H1 (cell line): ENCODE measurements around the gene ERH. TPM values are rescaled to one million over a fixed set of nuclear protein-coding genes. Genes with fewer than 3 reads are reported as not detected.

Source experiments
- CTCF ChIA-PET: fragments of 300-600 bp; sonication (Branson Sonifier 250); formaldehyde crosslinking; loops from one replicate; lab custom pipeline; 2021; ENCODE audit not compliant: partially characterized antibody; lab: Charles Lee
- POLR2A ChIA-PET: fragments of 300-600 bp; sonication (Branson Sonifier 250); formaldehyde crosslinking; loops from one replicate; lab custom pipeline; 2021; ENCODE audit warnings: inconsistent platforms; ENCODE audit not compliant: partially characterized antibody; lab: Charles Lee
- DNase-seq, 2 experiments: peaks; one replicate each; pipeline versions ENCODE4 v3.0.0 to v3.0.0-alpha.2; 2010 to 2022; ENCODE audit warnings: low spot score in 2 of 2, low read depth in 1 of 2, mixed read lengths in 1 of 2
- FAIRE-seq: peaks from 2 replicates; lab custom pipeline; 2011; peaks lifted over from hg19 to GRCh38; lab: Jason Lieb, UNC
- H2AFZ ChIP-seq: 2 replicates; pipeline ENCODE4 v1.8.1; 2012; ENCODE audit warnings: low read length, inconsistent platforms
- H2AK5ac ChIP-seq: 2 replicates; pipeline ENCODE4 v1.6.1; 2013; ENCODE audit warnings: low read depth, low read length
- H2BK120ac ChIP-seq: replicated peaks from 2 replicates; pipeline ENCODE3; 2013; ENCODE audit warnings: low read depth, low read length, inconsistent platforms
- H2BK12ac ChIP-seq: 2 replicates; pipeline ENCODE4 v1.6.1; 2013; ENCODE audit warnings: low read depth, low read length
- H2BK15ac ChIP-seq: 2 replicates; pipeline ENCODE4 v1.6.1; 2013; ENCODE audit warnings: low read length
- H2BK20ac ChIP-seq: 2 replicates; pipeline ENCODE4 v1.6.1; 2013; ENCODE audit warnings: low read length
- H2BK5ac ChIP-seq: 2 replicates; pipeline ENCODE4 v1.6.1; 2013; ENCODE audit warnings: low read depth, low read length
- H3K14ac ChIP-seq: 2 replicates; pipeline ENCODE4 v1.6.1; 2013; ENCODE audit warnings: inconsistent platforms; ENCODE audit not compliant: insufficient read length
- H3K18ac ChIP-seq: 2 replicates; pipeline ENCODE4 v1.6.1; 2013; ENCODE audit warnings: low read length; ENCODE audit errors: extremely low read depth
- H3K23ac ChIP-seq: 2 replicates; pipeline ENCODE4 v1.6.1; 2013; ENCODE audit warnings: inconsistent platforms; ENCODE audit not compliant: insufficient read length
- H3K23me2 ChIP-seq: 2 replicates; pipeline ENCODE4 v1.6.1; 2013; ENCODE audit warnings: low read depth, low read length
- H3K27ac ChIP-seq: 2 replicates; pipeline ENCODE4 v1.6.1; 2011; ENCODE audit warnings: low read depth, low read length, inconsistent platforms
- H3K27me3 ChIP-seq, 4 experiments: replicated peaks in 1 of 4; 1 replicate in 1 of 4; 2 replicates in 3 of 4; pipeline versions ENCODE4 v1.6.1 to v1.8.1; 2011 to 2013; ENCODE audit warnings: low read length in 3 of 4, mild to moderate bottlenecking in 3 of 4, inconsistent platforms in 2 of 4, mixed read lengths in 2 of 4, moderate library complexity in 1 of 4; ENCODE audit not compliant: control insufficient read depth in 3 of 4, insufficient read depth in 3 of 4; ENCODE audit errors: extremely low read depth in 1 of 4
- H3K36me3 ChIP-seq, 4 experiments: 2 replicates each; pipeline versions ENCODE4 v1.6.1 to v1.8.1; 2011 to 2013; ENCODE audit warnings: mild to moderate bottlenecking in 4 of 4, low read length in 3 of 4, moderate library complexity in 2 of 4, control low read depth in 1 of 4, inconsistent platforms in 1 of 4; ENCODE audit not compliant: insufficient read depth in 4 of 4, control insufficient read depth in 2 of 4
- H3K4ac ChIP-seq: replicated peaks from 2 replicates; pipeline ENCODE3; 2013; ENCODE audit warnings: low read length, low read depth, mixed read lengths, inconsistent platforms; ENCODE audit not compliant: insufficient read length
- H3K4me1 ChIP-seq, 4 experiments: replicated peaks in 1 of 4; 1 replicate in 1 of 4; 2 replicates in 3 of 4; pipeline versions ENCODE4 v1.6.1 to v1.8.1; 2011 to 2013; ENCODE audit warnings: low read length in 3 of 4, inconsistent platforms in 2 of 4, mixed read lengths in 1 of 4; ENCODE audit not compliant: insufficient read depth in 4 of 4, control insufficient read depth in 3 of 4
- H3K4me2 ChIP-seq, 2 experiments: 2 replicates each; pipeline versions ENCODE4 v1.6.1 to v1.8.1; 2011 to 2013; ENCODE audit warnings: low read depth in 2 of 2, low read length in 2 of 2, control low read depth in 1 of 2, inconsistent platforms in 1 of 2, mild to moderate bottlenecking in 1 of 2; ENCODE audit not compliant: insufficient read depth in 1 of 2
- H3K4me3 ChIP-seq, 4 experiments: fragments of 200-600, 300-600 bp in 1 of 4; sonication (generic), shearing (Covaris generic), sonication (Bioruptor Twin) in 1 of 4; 2 replicates each; pipeline versions ENCODE4 v1.5.1 to v1.8.1; 2011 to 2016; ENCODE audit warnings: low read length in 4 of 4, low read depth in 3 of 4, control low read depth in 2 of 4, inconsistent platforms in 2 of 4, mild to moderate bottlenecking in 2 of 4, mixed read lengths in 1 of 4, moderate library complexity in 1 of 4; ENCODE audit not compliant: insufficient read depth in 2 of 4; ENCODE audit errors: extremely low read depth in 1 of 4
- H3K56ac ChIP-seq: replicated peaks from 2 replicates; pipeline ENCODE3; 2013; ENCODE audit warnings: low read depth, mild to moderate bottlenecking, mixed read lengths, low read length, inconsistent platforms; ENCODE audit not compliant: insufficient read length
- H3K79me1 ChIP-seq: 2 replicates; pipeline ENCODE4 v1.6.1; 2013; ENCODE audit warnings: low read depth, low read length, control low read depth
- H3K79me2 ChIP-seq, 2 experiments: 2 replicates each; pipeline versions ENCODE4 v1.6.1 to v1.8.1; 2012 to 2013; ENCODE audit warnings: low read length in 2 of 2, mild to moderate bottlenecking in 2 of 2, inconsistent platforms in 1 of 2; ENCODE audit not compliant: insufficient read depth in 2 of 2, control insufficient read depth in 1 of 2
- H3K9ac ChIP-seq, 4 experiments: replicated peaks in 1 of 4; 1 replicate in 1 of 4; 2 replicates in 3 of 4; pipeline versions ENCODE4 v1.6.1 to v1.8.1; 2011 to 2013; ENCODE audit warnings: low read depth in 3 of 4, low read length in 3 of 4, control low read depth in 2 of 4, mild to moderate bottlenecking in 2 of 4, moderate library complexity in 2 of 4, inconsistent platforms in 1 of 4; ENCODE audit errors: extremely low read depth in 1 of 4
- H3K9me3 ChIP-seq, 2 experiments: 2 replicates each; pipeline versions ENCODE4 v1.6.1 to v1.8.1; 2012 to 2013; ENCODE audit warnings: mild to moderate bottlenecking in 2 of 2, moderate library complexity in 2 of 2, control low read depth in 1 of 2, inconsistent platforms in 1 of 2, low read depth in 1 of 2, low read length in 1 of 2, mixed read lengths in 1 of 2; ENCODE audit not compliant: insufficient read depth in 2 of 2
- H4K20me1 ChIP-seq, 2 experiments: replicated peaks in 1 of 2; 2 replicates each; pipeline versions ENCODE3 to v1.8.1; 2011 to 2013; ENCODE audit warnings: inconsistent platforms in 2 of 2, low read length in 2 of 2, mild to moderate bottlenecking in 1 of 2; ENCODE audit not compliant: insufficient read depth in 2 of 2, control insufficient read depth in 1 of 2
- H4K5ac ChIP-seq: 2 replicates; pipeline ENCODE4 v1.6.1; 2013; ENCODE audit warnings: low read length, low read depth, mixed read lengths, inconsistent platforms; ENCODE audit not compliant: insufficient read length
- H4K8ac ChIP-seq: 2 replicates; pipeline ENCODE4 v1.8.0; 2013; ENCODE audit warnings: mild to moderate bottlenecking, moderate library complexity, low read length, inconsistent platforms; ENCODE audit not compliant: insufficient read depth; ENCODE audit errors: extremely low read depth
- H4K91ac ChIP-seq: replicated peaks from 2 replicates; pipeline ENCODE3; 2013; ENCODE audit warnings: low read length, mixed read lengths, inconsistent platforms; ENCODE audit not compliant: insufficient read length
- ASH2L ChIP-seq: fragments of 200-600, 300-600 bp; sonication (generic); IDR thresholded peaks from one replicate; pipeline ENCODE4 v1.7.1; 2017; ENCODE audit warnings: low read length
- BACH1 ChIP-seq: IDR thresholded peaks from 2 replicates; pipeline ENCODE4 v1.6.1; 2012; ENCODE audit warnings: low read length, improper control_type of control experiment
- CTBP2 ChIP-seq: IDR thresholded peaks from 2 replicates; pipeline ENCODE4 v1.7.0; 2011; ENCODE audit warnings: borderline replicate concordance, mild to moderate bottlenecking, moderate library complexity, mixed read lengths, low read length; ENCODE audit not compliant: insufficient read depth, insufficient read length
- HDAC6 ChIP-seq: IDR thresholded peaks from one replicate; pipeline ENCODE4 v1.7.1; 2012; ENCODE audit warnings: low read depth, mild to moderate bottlenecking, inconsistent platforms, low read length, moderate library complexity
- KDM4A ChIP-seq: IDR thresholded peaks from one replicate; pipeline ENCODE4 v1.7.1; 2012; ENCODE audit warnings: low read depth, mild to moderate bottlenecking, moderate library complexity, low read length, inconsistent platforms; ENCODE audit not compliant: severe bottlenecking
- POLR2A ChIP-seq, 2 experiments: IDR thresholded peaks; 1 replicate in 1 of 2; 2 replicates in 1 of 2; pipeline ENCODE4 v1.6.1; 2011; ENCODE audit warnings: low read depth in 2 of 2, low read length in 2 of 2, mild to moderate bottlenecking in 2 of 2; ENCODE audit errors: control extremely low read depth in 1 of 2
- RNF2 ChIP-seq: fragments of 200-900, 300-1000 bp; sonication (generic); IDR thresholded peaks from 2 replicates; pipeline ENCODE4 v1.7.1; 2016; ENCODE audit warnings: borderline replicate concordance, low read depth, mild to moderate bottlenecking, antibody characterized with exemption, low read length; ENCODE audit not compliant: poor library complexity, severe bottlenecking; ENCODE audit errors: missing control alignments
- RXRA ChIP-seq: IDR thresholded peaks from 2 replicates; pipeline ENCODE4 v1.6.1; 2011; ENCODE audit warnings: low read depth, mild to moderate bottlenecking, low read length, moderate library complexity; ENCODE audit not compliant: insufficient read depth
- WGBS, 2 experiments: shearing (Covaris generic) in 1 of 2; methylation state at CpG; one replicate each; pipeline versions ENCODE4 v1.1.6 to v1.1.7; 2013 to 2015; ENCODE audit warnings: low lambda C conversion rate in 2 of 2, mixed read lengths in 2 of 2, inconsistent platforms in 1 of 2, low coverage in 1 of 2, missing lambda C conversion rate in 1 of 2; ENCODE audit not compliant: insufficient replicate concordance in 2 of 2, insufficient coverage in 1 of 2, insufficient read length in 1 of 2; ENCODE audit errors: extremely low coverage in 1 of 2, missing lambda C conversion rate in 1 of 2; 5-methylcytosine and 5-hydroxymethylcytosine counted together
- polyA plus RNA-seq, 7 experiments: library from polyadenylated mRNA; depleted of rRNA in 3 of 7; stranded (reverse) in 5 of 7; unstranded in 2 of 7; fragments of >200 nt in 5 of 7; fragments of 200-250 nt in 2 of 7; gene quantifications; 1 replicate in 5 of 7; 2 replicates in 1 of 7; 4 replicates in 1 of 7; pipeline versions ENCODE4 v1.2.1 to v1.2.3, GENCODE V29; 2011 to 2013; ENCODE audit warnings: missing spikeins in 2 of 7, mixed read lengths in 2 of 7
- total RNA-seq: library from RNA; stranded (reverse); fragmentation: NEBNext Ultra II Directional; extraction: Animal tissue kit (Norgen Biotek cat#: 25700); gene quantifications from 2 replicates; pipeline ENCODE4 v1.2.1, GENCODE V29; 2021

Gene ERH
- total and polyA plus RNA-seq, 2 of the 8 experiments (the other 6 are each of a cell fraction or from before 2014, with no cell fraction given), result 329 to 454 TPM

DNA sequence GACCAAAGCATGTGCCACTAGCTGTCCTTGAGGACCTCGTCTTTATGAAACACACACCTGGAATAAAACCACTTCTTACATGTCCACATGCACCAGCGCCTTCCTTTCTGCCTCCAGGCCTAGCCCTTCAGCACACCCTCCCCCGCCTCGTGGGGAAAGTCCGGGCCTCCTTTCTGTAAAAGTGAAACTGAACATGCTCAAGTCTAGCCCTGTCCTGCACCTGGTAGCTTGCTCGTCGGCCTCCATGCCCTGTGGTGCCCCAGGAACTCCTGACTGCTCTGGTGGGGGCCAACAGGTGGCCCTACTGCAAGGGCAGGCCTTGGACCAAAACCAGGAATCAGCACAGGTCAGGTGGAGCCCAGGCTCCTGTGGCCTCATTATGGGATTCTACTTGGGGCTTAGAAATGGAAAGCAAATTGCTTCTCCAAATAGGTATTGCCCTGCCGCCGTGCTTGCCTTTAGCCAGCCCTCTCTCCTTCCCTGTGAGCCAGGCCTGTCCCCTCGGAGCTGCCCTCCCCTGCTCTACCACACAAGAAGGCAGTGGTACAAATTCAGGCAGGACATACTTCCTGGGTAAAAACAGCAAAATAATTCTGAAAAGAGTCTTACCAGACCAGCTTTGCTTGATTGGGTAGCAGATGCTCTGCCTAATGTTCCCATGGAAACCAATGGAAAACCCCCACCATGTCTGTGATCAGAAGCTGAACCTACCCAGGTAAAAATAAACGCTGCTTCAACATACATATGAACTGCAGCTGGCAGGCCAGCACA is 43.5 kb downstream of the ERH start:
- Histone ChIP-seq H2AK5ac (no peak overlapping the region), H2BK12ac (no peak overlapping the region), H3K27me3 (no peaks in the 10 kb centered on the region), H3K9me3 (no peaks in the 10 kb centered on the region), H4K20me1 (peaks cover 0 to 1% of the 10 kb centered on the region in 2 experiments), H3K79me2 (no peaks in the 10 kb centered on the region), H4K91ac (no peak overlapping the region), H2BK5ac (no peak overlapping the region), H3K4me2 (no peak overlapping the region), H3K79me1 (no peaks in the 10 kb centered on the region; the same call in 1 of the 2 replicates), H3K36me3 (no peaks in the 10 kb centered on the region), H3K23me2 (no peaks in the 10 kb centered on the region), H3K9ac (peak overlapping the region in 1 of 4 experiments; percentile 28; a peak in 1 of 7 replicates), H3K18ac (no peak overlapping the region), H2AFZ (no peak overlapping the region), H3K4me1 (peaks cover 0 to 5% (median 2%) of the 10 kb centered on the region in 4 experiments; a peak in 4 of 7 replicates), H2BK15ac (no peak overlapping the region), H3K4me3 (no peak overlapping the region), H3K56ac (no peak overlapping the region), H2BK20ac (no peak overlapping the region), H3K4ac (no peak overlapping the region), H3K27ac (no peak overlapping the region), H4K5ac (no peak overlapping the region), H2BK120ac (no peak overlapping the region), H3K14ac (no peak overlapping the region), H3K23ac (no peak overlapping the region), H4K8ac (no peak overlapping the region; the same call in 1 of the 2 replicates)
- no peak for DNase-seq
- POLR2A ChIA-PET, result interaction anchor here (0.8 to 1.2 kb wide), 3 partner anchors 17 to 43 kb away, joined by 3 read pairs; partner anchors contain the start of gene ERH
- CTCF ChIA-PET, result interaction anchor here (0.6 to 9.8 kb wide), 7 partner anchors 8 to 637 kb away, joined by 3 to 78 read pairs (median 3); no protein-coding TSS in a partner anchor
- TF ChIP-seq KDM4A (no peak), POLR2A (IDR thresholded peaks at IDR 0.05; ENCODE audit: control extremely low read depth in 1 of 2, low read depth in 2 of 2, low read length in 2 of 2) (no peak), HDAC6 (no peak), RNF2 (no peak), BACH1 (no peak), ASH2L (no peak), RXRA (no peak), CTBP2 (no peak)
- FAIRE-seq, result no peak
- WGBS, 2 experiments, result 81% methylated on average over 11 of the region's 11 CpGs; no CpG with 5 or more reads in 1 of the 2 experiments
